PFSK-1 (cell line): Measurements from ENCODE around the gene BEAN1.

Experiments used
- FOXP2 ChIP-seq: optimal IDR thresholded peaks from 2 replicates; pipeline ENCODE3; 2011; ENCODE audit warnings: borderline replicate concordance, control low read depth, inconsistent platforms; ENCODE audit not compliant: insufficient read depth; ENCODE audit errors: extremely low read length, extremely low read depth
- POLR2AphosphoS5 ChIP-seq: IDR thresholded peaks from 2 replicates; pipeline ENCODE4 v1.6.1; 2012; ENCODE audit warnings: low read depth, mild to moderate bottlenecking, control low read depth, low read length, moderate library complexity
- REST ChIP-seq, 2 experiments: IDR thresholded peaks; 2 replicates each; pipeline versions ENCODE4 v1.6.1 to v1.8.0; 2011 to 2012; ENCODE audit warnings: low read depth in 2 of 2, low read length in 2 of 2, control low read depth in 1 of 2, inconsistent platforms in 1 of 2, mild to moderate bottlenecking in 1 of 2, moderate library complexity in 1 of 2; ENCODE audit not compliant: insufficient read depth in 1 of 2
- SIN3A ChIP-seq: IDR thresholded peaks from 2 replicates; pipeline ENCODE4 v1.6.1; 2012; ENCODE audit warnings: mild to moderate bottlenecking, low read length, moderate library complexity, borderline replicate concordance; ENCODE audit not compliant: insufficient read depth
- TAF1 ChIP-seq: IDR thresholded peaks from 2 replicates; pipeline ENCODE4 v1.6.1; 2012; ENCODE audit warnings: low read length, control low read depth, borderline replicate concordance; ENCODE audit not compliant: insufficient read depth

Gene BEAN1

DNA sequence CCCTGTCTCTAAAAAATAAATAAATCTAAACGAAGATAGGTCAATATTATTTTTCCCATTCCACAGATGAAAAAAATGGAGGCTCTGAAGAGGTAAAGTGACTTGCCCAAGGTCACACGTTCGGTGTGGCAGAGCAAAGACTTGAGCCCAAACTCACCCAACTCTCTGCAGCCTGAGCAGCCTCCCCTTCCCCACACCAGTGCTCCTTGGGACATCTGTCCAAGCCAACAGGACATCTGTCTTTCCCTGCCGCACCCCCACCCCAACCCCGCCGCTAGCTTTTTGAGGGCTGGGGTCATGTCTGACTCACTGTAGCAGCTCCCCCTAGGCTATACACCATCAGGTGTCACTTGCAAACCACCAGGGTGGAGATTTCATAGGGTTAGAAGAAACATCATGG is 5.2 kb upstream of the BEAN1 start:
- TF ChIP-seq SIN3A, result no peak
- TF ChIP-seq POLR2AphosphoS5, result no peak
- TF ChIP-seq FOXP2, result no peak
- TF ChIP-seq TAF1, result no peak
- no peak for TF ChIP-seq REST (IDR thresholded peaks at IDR 0.05; ENCODE audit: insufficient read depth in 1 of 2, low read depth in 2 of 2, low read length in 2 of 2)

GRCh38 chr16:66422366-66422765 is 4.7 kb upstream of the BEAN1 start:
- no peak for TF ChIP-seq SIN3A
- no peak for TF ChIP-seq POLR2AphosphoS5
- TF ChIP-seq TAF1, result no peak
- TF ChIP-seq REST (IDR thresholded peaks at IDR 0.05; ENCODE audit: insufficient read depth in 1 of 2, low read depth in 2 of 2, low read length in 2 of 2), result no peak
- TF ChIP-seq FOXP2, result no peak

DNA sequence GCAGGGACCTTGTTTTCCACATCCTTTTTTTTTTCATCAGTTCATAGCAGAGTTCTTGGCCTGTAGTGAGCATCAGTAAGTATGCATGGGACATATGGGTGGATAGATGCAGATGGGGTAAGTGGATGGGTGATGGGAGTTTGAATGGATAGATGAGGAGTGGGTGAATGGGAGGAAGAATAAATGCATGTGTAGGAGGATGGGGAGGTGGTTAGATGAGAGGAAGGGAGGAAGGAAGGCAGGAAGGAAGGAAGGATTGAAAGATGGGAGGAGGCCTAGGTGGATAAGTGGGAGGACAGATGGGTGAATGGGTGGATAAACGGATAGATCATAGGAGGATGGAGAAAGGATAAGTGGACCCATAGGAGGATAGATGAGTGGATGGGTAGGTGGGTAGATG is 3.9 kb upstream of the BEAN1 start:
- TF ChIP-seq FOXP2, result no peak
- no peak for TF ChIP-seq TAF1
- TF ChIP-seq SIN3A, result no peak
- no peak for TF ChIP-seq POLR2AphosphoS5
- no peak for TF ChIP-seq REST (IDR thresholded peaks at IDR 0.05; ENCODE audit: insufficient read depth in 1 of 2, low read depth in 2 of 2, low read length in 2 of 2)

GRCh38 chr16:66425651-66426050 is 1.4 kb upstream of the BEAN1 start:
- TF ChIP-seq SIN3A (no peak), FOXP2 (no peak), REST (IDR thresholded peaks at IDR 0.05; ENCODE audit: insufficient read depth in 1 of 2, low read depth in 2 of 2, low read length in 2 of 2) (no peak)
